ENCODE measurements around the gene DDO.

The DDO gene

GRCh38 chr6:110359556-110359955 is 55.8 kb downstream of the DDO start:
- H3K9ac ChIP-seq = no peak overlapping the region
- no peaks in the 10 kb centered on the region for H3K79me2 ChIP-seq (ENCODE audit: insufficient read depth, low read depth)
- no peaks in the 10 kb centered on the region for H4K20me1 ChIP-seq (ENCODE audit: insufficient read depth)
- H3K4me2 ChIP-seq = no peak overlapping the region
- H3K27ac ChIP-seq = no peak overlapping the region
- no peak for TF ChIP-seq CTCF (conservative IDR thresholded peaks at IDR 0.05; ENCODE audit: low read depth, low read length)
- no peaks in the 10 kb centered on the region for H3K36me3 ChIP-seq (ENCODE audit: insufficient read depth)
- H3K4me1 ChIP-seq (ENCODE audit: low read depth, poor library complexity, severe bottlenecking) = no peaks in the 10 kb centered on the region
- H3K4me3 ChIP-seq (IDR thresholded peaks at IDR 0.05; ENCODE audit: insufficient read depth, low read depth, low read length) = no peak overlapping the region
- H3K27me3 ChIP-seq (ENCODE audit: insufficient read depth, low read depth) = no peaks in the 10 kb centered on the region
- no peak overlapping the region for H2AFZ ChIP-seq (ENCODE audit: low read depth)

DNA sequence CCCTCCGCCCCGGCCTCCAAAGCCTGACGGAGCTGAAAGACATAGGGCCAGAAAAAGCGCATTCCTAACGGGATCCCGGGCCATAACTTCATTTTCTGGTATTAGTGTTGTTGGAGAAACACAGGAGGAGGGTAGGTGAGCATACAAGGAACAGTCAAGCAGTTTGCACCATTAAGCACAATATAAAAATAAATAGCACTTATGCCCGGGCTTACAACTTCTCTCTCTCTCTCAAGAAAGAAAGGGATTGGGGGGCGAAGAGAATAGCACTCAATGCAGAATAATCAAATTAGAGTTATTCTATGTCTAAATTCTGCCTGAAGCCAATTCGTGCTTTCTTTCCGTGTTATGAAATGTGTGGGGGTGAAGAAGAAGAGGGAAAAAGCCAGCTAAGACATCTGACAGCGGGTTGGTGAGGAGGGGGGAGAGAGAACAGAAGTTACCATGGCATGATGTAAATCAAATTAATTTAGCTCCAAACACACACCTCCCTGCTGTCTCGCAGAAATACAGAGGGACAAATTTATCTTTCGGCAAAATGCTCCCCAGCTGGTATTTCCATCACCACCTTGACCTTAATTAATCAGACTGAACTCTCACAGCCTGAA is 56.7 kb downstream of the DDO start:
- Histone ChIP-seq H3K4me3 (IDR thresholded peaks at IDR 0.05; ENCODE audit: insufficient read depth, low read depth, low read length) (no peak overlapping the region), H4K20me1 (ENCODE audit: insufficient read depth) (no peaks in the 10 kb centered on the region), H3K4me1 (ENCODE audit: low read depth, poor library complexity, severe bottlenecking) (no peaks in the 10 kb centered on the region), H3K27ac (no peak overlapping the region), H3K36me3 (ENCODE audit: insufficient read depth) (no peaks in the 10 kb centered on the region), H2AFZ (ENCODE audit: low read depth) (no peak overlapping the region), H3K9ac (no peak overlapping the region), H3K27me3 (ENCODE audit: insufficient read depth, low read depth) (no peaks in the 10 kb centered on the region), H3K79me2 (ENCODE audit: insufficient read depth, low read depth) (no peaks in the 10 kb centered on the region), H3K4me2 (no peak overlapping the region)
- TF ChIP-seq CTCF (conservative IDR thresholded peaks at IDR 0.05; ENCODE audit: low read depth, low read length) = no peak

GRCh38 chr6:110357664-110358552 is 57.5 kb downstream of the DDO start, which contains the start of gene METTL24:
Gene METTL24, minus strand, starts transcription at chr6:110358349. Its CDS starts 77 bp downstream, at chr6:110358272.
- Histone ChIP-seq H4K20me1 (ENCODE audit: insufficient read depth) (no peaks in the 10 kb centered on the region), H3K4me1 (ENCODE audit: low read depth, poor library complexity, severe bottlenecking) (no peaks in the 10 kb centered on the region), H3K9ac (no peak within 1 kb of the TSS), H3K36me3 (ENCODE audit: insufficient read depth) (no peaks in the 10 kb centered on the region), H3K79me2 (ENCODE audit: insufficient read depth, low read depth) (no peaks in the 10 kb centered on the region), H3K4me3 (IDR thresholded peaks at IDR 0.05; ENCODE audit: insufficient read depth, low read depth, low read length) (no peak within 1 kb of the TSS), H3K27me3 (ENCODE audit: insufficient read depth, low read depth) (no peaks in the 10 kb centered on the region), H3K27ac (no peak within 1 kb of the TSS), H2AFZ (ENCODE audit: low read depth) (no peak within 1 kb of the TSS), H3K4me2 (no peak within 1 kb of the TSS)
- TF ChIP-seq CTCF (conservative IDR thresholded peaks at IDR 0.05; ENCODE audit: low read depth, low read length) = no peak

DNA sequence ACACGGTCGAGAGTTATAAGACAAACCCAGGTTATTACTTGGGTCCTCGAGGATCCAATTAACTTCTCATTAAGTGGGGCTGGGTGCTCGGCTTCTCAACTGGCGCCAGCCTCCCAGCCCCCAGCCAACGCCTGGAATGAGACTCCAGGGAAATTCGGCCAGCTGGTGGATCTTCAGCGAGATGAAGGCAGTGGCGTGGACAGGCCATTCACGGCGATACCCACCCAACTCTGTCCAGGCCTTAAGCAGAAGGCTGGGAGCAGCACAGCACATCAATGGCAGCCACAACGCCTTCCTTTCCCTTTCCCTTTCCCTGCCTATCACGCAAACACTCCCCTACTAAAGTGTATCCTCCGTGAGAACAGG is 58.1 kb downstream of the DDO start:
- Histone ChIP-seq H3K4me3 (IDR thresholded peaks at IDR 0.05; ENCODE audit: insufficient read depth, low read depth, low read length) (no peak overlapping the region), H3K27me3 (ENCODE audit: insufficient read depth, low read depth) (no peaks in the 10 kb centered on the region), H3K4me2 (no peak overlapping the region), H3K4me1 (ENCODE audit: low read depth, poor library complexity, severe bottlenecking) (no peaks in the 10 kb centered on the region), H3K27ac (no peak overlapping the region), H4K20me1 (ENCODE audit: insufficient read depth) (no peaks in the 10 kb centered on the region), H2AFZ (ENCODE audit: low read depth) (no peak overlapping the region), H3K79me2 (ENCODE audit: insufficient read depth, low read depth) (no peaks in the 10 kb centered on the region), H3K36me3 (ENCODE audit: insufficient read depth) (no peaks in the 10 kb centered on the region), H3K9ac (no peak overlapping the region)
- TF ChIP-seq CTCF (conservative IDR thresholded peaks at IDR 0.05; ENCODE audit: low read depth, low read length) = no peak

Data from KMS-11 (cell line).